Ovary (tissue), 9 donors: Measurements from ENCODE around the gene ANKS1B. TPM values are rescaled to one million over a fixed set of nuclear protein-coding genes. Genes with fewer than 3 reads are reported as not detected.

Source experiments
- DNase-seq, 5 donors: peaks; one replicate each; pipeline ENCODE4 v3.0.0-alpha.2; 2019 to 2020
- H3K27ac ChIP-seq, 2 donors: fragments of 200-600 bp; one replicate each; pipeline versions ENCODE4 v1.5.1 to v1.8.0; 2019 to 2022
- H3K27me3 ChIP-seq: fragments of 200-600 bp; one replicate; pipeline ENCODE4 v1.8.0; 2022
- H3K36me3 ChIP-seq: fragments of 200-600 bp; sonication (generic); one replicate; pipeline ENCODE4 v1.5.1; 2019
- H3K4me1 ChIP-seq: one replicate; pipeline ENCODE4 v1.8.1; 2013; ENCODE audit warnings: mild to moderate bottlenecking, moderate library complexity; ENCODE audit not compliant: insufficient read depth
- H3K4me3 ChIP-seq: fragments of 200-600 bp; sonication (generic); one replicate; pipeline ENCODE4 v1.5.1; 2017
- H3K9me3 ChIP-seq, 2 donors: fragments of 200-600 bp in 1 of 2; sonication (generic) in 1 of 2; one replicate each; pipeline versions ENCODE4 v1.5.1 to v1.8.1; 2013 to 2019; ENCODE audit warnings: mild to moderate bottlenecking in 1 of 2, moderate library complexity in 1 of 2
- CTCF ChIP-seq, 3 donors: fragments of 450-650 bp in 2 of 3; fragments of 200-600 bp in 1 of 3; IDR thresholded peaks; one replicate each; pipeline versions ENCODE4 v1.5.1 to v1.8.0; 2016 to 2022; ENCODE audit warnings: antibody characterized with exemption in 3 of 3, mild to moderate bottlenecking in 1 of 3
- EP300 ChIP-seq: sonication (generic); formaldehyde crosslinking; IDR thresholded peaks from one replicate; pipeline ENCODE4 v1.6.1; 2017; ENCODE audit warnings: antibody characterized with exemption
- POLR2A ChIP-seq: fragments of 450-650 bp; IDR thresholded peaks from one replicate; pipeline ENCODE4 v1.6.1; 2017; ENCODE audit warnings: antibody characterized with exemption, mild to moderate bottlenecking, moderate library complexity
- WGBS, 3 donors: extraction: QIAGEN DNeasy Blood & Tissue Kit in 1 of 3; methylation state at CpG; one replicate each; pipeline versions ENCODE4 v1.1.5 to v1.1.7; 2013 to 2017; 5-methylcytosine and 5-hydroxymethylcytosine counted together
- intact Hi-C, 4 donors: fragments of 100-400 bp; cut with DNase I; formaldehyde crosslinking; loops; one replicate each; pipeline versions ENCODE4 v1.11.0 to v1.15.1; 2022 to 2023
- polyA plus RNA-seq, 2 donors: library from polyadenylated mRNA; stranded (reverse); fragments of 200-250 nt in 1 of 2; fragments of 350-450 nt in 1 of 2; fragmentation: Illumina TruSeq in 1 of 2; extraction: RNeasy Lipid Tissue Mini Kit (QIAGEN cat#74804) in 1 of 2; gene quantifications; one replicate each; pipeline ENCODE4 v1.2.3, GENCODE V29; 2013 to 2014
- total RNA-seq, 7 donors: library from RNA; depleted of rRNA in 2 of 7; stranded (reverse); fragments of >200 nt in 2 of 7; fragmentation: NEBNext Ultra II Directional in 3 of 7; extraction: Animal tissue kit (Norgen Biotek cat#: 25700) in 3 of 7; gene quantifications; one replicate each; pipeline versions ENCODE4 v1.1.0 to v1.2.4, GENCODE V29; 2016 to 2023
- donor health status: DM: no; HTN: no; CAD: no; lungs with moderate emphysema.
- donor health status: DM: no; HTN: no; CAD: no.
- donor health status: Bipolar disorder and iron deficiency.
- donor health status: DM: yes; HTN: yes; CAD: no.
- donor health status: DM: no; HTN: no; CAD: no.
- donor health status: DM: yes; HTN: yes; CAD: no.

ANKS1B gene
- total and polyA plus RNA-seq, 9 donors = 0.80 to 34.9 (median 7.7) TPM

- no peak for DNase-seq
- Histone ChIP-seq H3K36me3 (no peaks in the 10 kb centered on the region), H3K27me3 (no peaks in the 10 kb centered on the region), H3K4me1 (no peaks in the 10 kb centered on the region), H3K4me3 (no peak overlapping the region), H3K27ac (no peak overlapping the region), H3K9me3 (no peaks in the 10 kb centered on the region)
- intact Hi-C loops = no loop called here
- WGBS, 3 donors = 89 to 93% (median 91%) methylated on average over 5 of the region's 5 CpGs
- TF ChIP-seq CTCF (IDR thresholded peaks at IDR 0.05) = no peak
- TF ChIP-seq POLR2A = no peak
- TF ChIP-seq EP300 = no peak
These were observed 64.3 kb downstream of the ANKS1B start for GRCh38 chr12:99920353-99920960.

- no peaks in the 10 kb centered on the region for H3K4me1 ChIP-seq
- no peaks in the 10 kb centered on the region for H3K27me3 ChIP-seq
- no peaks in the 10 kb centered on the region for H3K36me3 ChIP-seq
- no peak overlapping the region for H3K27ac ChIP-seq
- no peaks in the 10 kb centered on the region for H3K9me3 ChIP-seq
- DNase-seq = no peak
- intact Hi-C loops = no loop called here
- WGBS, 3 donors = 69 to 88% (median 86%) methylated on average over 5 of the region's 5 CpGs
- no peak for TF ChIP-seq POLR2A
- no peak for TF ChIP-seq CTCF (IDR thresholded peaks at IDR 0.05)
- TF ChIP-seq EP300 = no peak
- H3K4me3 ChIP-seq = no peak overlapping the region
These were observed 66.9 kb downstream of the ANKS1B start for GRCh38 chr12:99917711-99918402.

GRCh38 chr12:99916555-99916954 lies 68.2 kb downstream of the ANKS1B start:
- Histone ChIP-seq H3K4me1 (no peaks in the 10 kb centered on the region), H3K36me3 (no peaks in the 10 kb centered on the region), H3K9me3 (no peaks in the 10 kb centered on the region), H3K27ac (no peak overlapping the region), H3K4me3 (no peak overlapping the region), H3K27me3 (no peaks in the 10 kb centered on the region)
- no peak for DNase-seq
- WGBS, 3 donors = 68 to 88% (median 87%) methylated on average over 3 of the region's 3 CpGs
- TF ChIP-seq EP300 = no peak
- no peak for TF ChIP-seq CTCF (IDR thresholded peaks at IDR 0.05)
- no peak for TF ChIP-seq POLR2A
- intact Hi-C loops = no loop called here

GRCh38 chr12:99915251-99916082 lies 69.3 kb downstream of the ANKS1B start:
- intact Hi-C loops = no loop called here

More at GRCh38 chr12:99915251-99916082, 69.3 kb downstream of the ANKS1B start:
- Histone ChIP-seq H3K4me1 (no peaks in the 10 kb centered on the region), H3K27ac (no peak overlapping the region), H3K27me3 (no peaks in the 10 kb centered on the region), H3K4me3 (no peak overlapping the region), H3K9me3 (no peaks in the 10 kb centered on the region), H3K36me3 (no peaks in the 10 kb centered on the region)
- DNase-seq = no peak
- no peak for TF ChIP-seq CTCF (IDR thresholded peaks at IDR 0.05)
- no peak for TF ChIP-seq POLR2A
- TF ChIP-seq EP300 = no peak
- WGBS, 3 donors = 91 to 94% (median 93%) methylated on average over 6 of the region's 6 CpGs
